PC-9 (cell line): ENCODE results near the gene REPS1. TPM values are rescaled to one million over a fixed set of nuclear protein-coding genes. Genes with fewer than 3 reads are reported as not detected.

ENCODE experiments used
- BruUV-seq: library from RNA; stranded (reverse); fragments of 400-500 nt; replicated peaks from 2 replicates; lab custom pipeline; 2021; lab: Mats Ljungman, UMichigan
- CTCF ChIA-PET: fragments of 300-600 bp; sonication (Branson Sonifier 250); formaldehyde crosslinking; loops from one replicate; lab custom pipeline; 2022; ENCODE audit warnings: antibody characterized with exemption; lab: Charles Lee
- POLR2A ChIA-PET: fragments of 300-600 bp; sonication (Branson Sonifier 250); formaldehyde crosslinking; loops from one replicate; lab custom pipeline; 2022; ENCODE audit warnings: antibody characterized with exemption; ENCODE audit not compliant: unreplicated experiment; lab: Charles Lee
- DNase-seq, 2 experiments: peaks; one replicate each; pipeline versions ENCODE4 v3.0.0 to v3.0.0-alpha.2; 2015 to 2022; ENCODE audit warnings: mixed read lengths in 1 of 2
- H2AFZ ChIP-seq: fragments of 200-600 bp; sonication (generic); 2 replicates; pipeline ENCODE4 v1.8.1; 2017; ENCODE audit warnings: antibody characterized with exemption
- H3F3A ChIP-seq: fragments of 200-600 bp; sonication (generic); 2 replicates; pipeline ENCODE4 v1.8.1; 2017; ENCODE audit warnings: antibody characterized with exemption, mild to moderate bottlenecking, low read depth; ENCODE audit not compliant: insufficient read depth
- H3K27ac ChIP-seq: fragments of 200-600 bp; sonication (generic); 2 replicates; pipeline ENCODE4 v1.6.1; 2016; ENCODE audit warnings: mixed run types
- H3K27me3 ChIP-seq: fragments of 200-600 bp; sonication (generic); 2 replicates; pipeline ENCODE4 v1.6.1; 2016; ENCODE audit warnings: low read depth, mixed run types; ENCODE audit not compliant: insufficient read depth
- H3K36me3 ChIP-seq: fragments of 200-600 bp; sonication (generic); 2 replicates; pipeline ENCODE4 v1.6.1; 2016; ENCODE audit warnings: low read depth, mixed run types
- H3K4me1 ChIP-seq: fragments of 200-600 bp; sonication (generic); replicated peaks from 2 replicates; pipeline ENCODE4 v1.6.1; 2016; ENCODE audit warnings: mixed run types; ENCODE audit not compliant: insufficient read depth
- H3K4me2 ChIP-seq: fragments of 200-600 bp; sonication (generic); 2 replicates; pipeline ENCODE4 v1.6.1; 2017; ENCODE audit warnings: mixed run types
- H3K4me3 ChIP-seq: fragments of 200-600 bp; sonication (generic); 2 replicates; pipeline ENCODE4 v1.6.1; 2016; ENCODE audit warnings: mixed run types
- H3K79me2 ChIP-seq: fragments of 200-600 bp; sonication (generic); 2 replicates; pipeline ENCODE4 v1.6.1; 2017; ENCODE audit warnings: low read depth, mixed run types
- H3K9me2 ChIP-seq: fragments of 200-600 bp; sonication (generic); 2 replicates; pipeline ENCODE4 v1.8.1; 2017; ENCODE audit warnings: mild to moderate bottlenecking; ENCODE audit not compliant: insufficient read depth
- H3K9me3 ChIP-seq: fragments of 200-600 bp; sonication (generic); 2 replicates; pipeline ENCODE4 v1.8.1; 2016; ENCODE audit warnings: low read depth; ENCODE audit not compliant: insufficient read depth
- H4K20me1 ChIP-seq: fragments of 200-600 bp; sonication (generic); 2 replicates; pipeline ENCODE4 v1.8.1; 2017; ENCODE audit not compliant: insufficient read depth
- CTCF ChIP-seq: fragments of 200-600 bp; sonication (generic); conservative IDR thresholded peaks from 2 replicates; pipeline ENCODE4 v1.6.1; 2017; ENCODE audit warnings: mixed run types, antibody characterized with exemption, mild to moderate bottlenecking, moderate library complexity
- EZH2 ChIP-seq: fragments of 200-600 bp; sonication (generic); IDR thresholded peaks from 2 replicates; pipeline ENCODE4 v1.8.0; 2017; ENCODE audit warnings: antibody characterized with exemption, low read depth
- intact Hi-C: fragments of 100-400 bp; cut with micrococcal nuclease; formaldehyde crosslinking; loops from one replicate; pipeline ENCODE4 v1.10.0; 2022; ENCODE audit not compliant: unreplicated experiment
- total RNA-seq: library from RNA; stranded (reverse); gene quantifications from 2 replicates; pipeline ENCODE4 v1.2.3, GENCODE V29; 2021

REPS1 gene
- total RNA-seq, 1 experiment from 2014 or later = 39.6 TPM

- intact Hi-C loops = no loop called here
- H3K27ac ChIP-seq = no peak overlapping the region
- POLR2A ChIA-PET = no interaction called here
- H3K4me1 ChIP-seq = no peaks in the 10 kb centered on the region
- DNase-seq = no peak
- H3K79me2 ChIP-seq = peaks cover 96% of the 10 kb centered on the region
- BruUV-seq = no TSS peak
- no peaks in the 10 kb centered on the region for H3K9me3 ChIP-seq
- H3K4me3 ChIP-seq = no peak overlapping the region
- CTCF ChIA-PET = no interaction called here
- H3K9me2 ChIP-seq = no peaks in the 10 kb centered on the region
- no peaks in the 10 kb centered on the region for H3K27me3 ChIP-seq
- H4K20me1 ChIP-seq = peaks cover 21% of the 10 kb centered on the region
- H3F3A ChIP-seq = no peaks in the 10 kb centered on the region; the same call in 1 of the 2 replicates
- TF ChIP-seq CTCF (no peak), EZH2 (no peak)
- H3K36me3 ChIP-seq = 0 out of 2 replicates have a peak, but pooled peaks cover 4% of the 10 kb centered on the region
- H2AFZ ChIP-seq = no peak overlapping the region
- H3K4me2 ChIP-seq = no peak overlapping the region
Measured at GRCh38 chr6:138958595-138958994, 29.5 kb downstream of the REPS1 start.

- no peak for TF ChIP-seq CTCF
- TF ChIP-seq EZH2 = no peak
- H3K4me3 ChIP-seq = no peak overlapping the region
- H3F3A ChIP-seq = no peaks in the 10 kb centered on the region; the same call in 1 of the 2 replicates
- 0 out of 2 replicates have a peak, but pooled peaks cover 4% of the 10 kb centered on the region for H3K36me3 ChIP-seq
- DNase-seq = no peak
- H4K20me1 ChIP-seq = peaks cover 21% of the 10 kb centered on the region
- H3K79me2 ChIP-seq = peaks cover 96% of the 10 kb centered on the region
- no peaks in the 10 kb centered on the region for H3K27me3 ChIP-seq
- no peak overlapping the region for H3K4me2 ChIP-seq
- H3K27ac ChIP-seq = no peak overlapping the region
- no TSS peak for BruUV-seq
- no peaks in the 10 kb centered on the region for H3K4me1 ChIP-seq
- no peak overlapping the region for H2AFZ ChIP-seq
- H3K9me2 ChIP-seq = no peaks in the 10 kb centered on the region
- CTCF ChIA-PET = no interaction called here
- no peaks in the 10 kb centered on the region for H3K9me3 ChIP-seq
- POLR2A ChIA-PET = no interaction called here
- intact Hi-C loops = no loop called here
Measured at GRCh38 chr6:138957903-138958302, 30.1 kb downstream of the REPS1 start.

- Histone ChIP-seq H2AFZ (no peak overlapping the region), H3K79me2 (peaks cover 97% of the 10 kb centered on the region), H3K9me2 (no peaks in the 10 kb centered on the region), H3K27ac (no peak overlapping the region), H3F3A (no peaks in the 10 kb centered on the region; the same call in 1 of the 2 replicates), H3K4me1 (no peaks in the 10 kb centered on the region), H3K4me2 (no peak overlapping the region), H3K36me3 (0 out of 2 replicates have a peak, but pooled peaks cover 4% of the 10 kb centered on the region), H3K27me3 (no peaks in the 10 kb centered on the region), H3K4me3 (no peak overlapping the region), H4K20me1 (peaks cover 22% of the 10 kb centered on the region), H3K9me3 (no peaks in the 10 kb centered on the region)
- intact Hi-C loops = no loop called here
- DNase-seq = no peak
- ChIA-PET POLR2A (no interaction called here), CTCF (no interaction called here)
- TF ChIP-seq EZH2 (no peak), CTCF (no peak)
- BruUV-seq = no TSS peak
Measured at GRCh38 chr6:138957484-138957883, 30.6 kb downstream of the REPS1 start.
